NCI-H2171 treated with DMSO at 0.1 percent for 48 hours (cell line): ENCODE data around the gene MRC1.
A peak's percentile ranks its signal among the peaks of the same experiment; 100 is the strongest.

Source experiments
- DNase-seq: peaks from one replicate; lab custom pipeline; 2025; lab: John Stamatoyannopoulos, UW

Gene MRC1

DNA sequence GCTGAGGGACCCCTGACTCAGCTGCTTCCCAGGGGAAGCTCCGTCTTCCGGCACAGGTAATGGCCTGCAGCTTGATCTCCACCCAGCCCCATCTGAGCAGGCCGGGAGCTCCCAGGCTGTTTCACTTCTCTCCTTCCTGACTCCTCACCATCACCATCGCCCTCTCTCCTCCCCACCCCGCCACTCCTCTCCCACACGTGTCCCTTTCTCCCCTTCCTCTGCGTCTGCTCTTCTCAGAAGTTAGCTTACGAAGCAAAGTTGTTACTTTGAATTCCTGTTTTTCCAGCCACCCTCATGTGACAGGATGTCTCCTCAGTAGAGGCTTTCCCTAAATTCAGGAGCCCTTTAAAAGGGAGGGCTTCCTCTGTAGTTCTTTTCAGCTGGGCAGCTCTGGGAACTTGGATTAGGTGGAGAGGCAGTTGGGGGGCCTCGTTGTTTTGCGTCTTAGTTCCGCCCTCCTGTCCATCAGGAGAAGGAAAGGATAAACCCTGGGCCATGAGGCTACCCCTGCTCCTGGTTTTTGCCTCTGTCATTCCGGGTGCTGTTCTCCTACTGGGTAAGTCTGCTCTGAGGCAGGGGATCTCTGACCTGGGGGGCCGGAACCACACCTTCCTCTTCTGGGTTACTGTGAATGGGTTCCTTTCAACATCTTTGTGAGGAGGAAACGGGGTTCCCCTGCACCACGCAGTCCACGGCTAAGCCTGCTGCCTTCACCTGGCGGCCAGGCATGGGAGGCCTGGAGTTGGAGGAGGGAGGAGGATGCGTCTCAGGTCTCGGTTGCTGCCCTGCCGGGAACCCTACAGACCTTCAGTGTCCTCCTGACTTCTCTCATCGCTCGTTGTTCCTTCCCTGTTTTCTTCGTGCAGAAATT, at the start of gene MRC1:
Gene MRC1, plus strand, starts transcription at position 378 of the 871 bp plus-strand sequence. Its CDS starts 118 bp downstream, at position 496.
- DNase-seq: no peak

DNA sequence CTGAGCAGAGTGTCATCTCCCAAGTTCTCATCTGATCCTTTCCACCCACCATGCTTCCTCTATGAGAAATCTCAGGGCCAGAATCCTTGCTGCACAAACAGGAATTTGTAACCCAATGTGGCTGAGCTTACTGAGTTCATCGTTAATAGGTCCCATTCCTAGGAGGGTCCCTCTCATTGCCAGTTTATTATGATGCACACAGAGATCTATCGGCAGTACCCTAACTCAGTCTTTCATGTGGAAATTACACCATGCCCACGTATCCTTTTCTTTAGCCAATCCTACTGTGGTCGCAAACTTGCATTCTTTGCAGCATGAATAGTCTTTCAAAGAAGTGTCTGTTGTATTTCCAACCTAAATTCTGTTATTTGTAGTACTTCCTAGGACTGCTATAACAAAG, 45.0 kb upstream of the MRC1 start:
- DNase-seq: no peak

DNA sequence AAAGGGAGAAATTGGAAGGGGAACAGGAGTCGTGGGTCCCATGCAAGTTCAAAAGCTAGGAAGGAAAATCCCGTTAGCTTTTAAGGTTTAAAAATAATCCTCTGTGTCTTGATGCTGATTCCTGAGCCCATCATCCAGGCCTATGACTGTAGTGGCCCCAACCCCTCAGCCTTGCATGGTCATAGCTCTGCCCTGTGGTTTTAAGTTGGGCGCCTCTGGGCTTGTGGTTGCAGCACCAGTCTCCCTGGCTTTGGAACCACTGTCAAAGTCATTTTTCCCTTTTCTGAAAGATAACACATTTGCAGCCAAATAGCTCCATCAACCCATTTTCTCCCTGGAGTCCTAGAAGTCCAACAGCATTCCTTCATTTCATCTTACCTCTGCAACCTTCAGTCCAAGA, 43.5 kb upstream of the MRC1 start:
- no peak for DNase-seq

DNA sequence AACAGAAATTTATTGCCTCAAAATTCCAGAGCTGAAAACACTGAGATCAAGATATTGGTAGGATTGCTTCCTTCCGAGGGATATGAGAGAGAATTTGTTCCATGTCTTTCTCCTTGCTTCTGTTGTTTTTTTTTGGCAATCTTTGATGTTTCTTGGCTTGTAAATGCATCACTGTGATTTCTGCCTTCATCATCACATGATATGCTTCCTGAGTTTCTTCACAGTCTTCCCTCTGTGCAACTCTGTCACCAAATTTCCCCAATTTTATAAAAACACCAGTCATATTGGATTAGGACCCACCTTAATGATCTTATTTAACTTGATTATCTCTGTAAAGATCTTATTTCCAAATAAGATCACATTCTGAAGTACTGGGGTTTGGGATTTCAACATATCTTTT, 42.4 kb upstream of the MRC1 start:
- no peak for DNase-seq

DNA sequence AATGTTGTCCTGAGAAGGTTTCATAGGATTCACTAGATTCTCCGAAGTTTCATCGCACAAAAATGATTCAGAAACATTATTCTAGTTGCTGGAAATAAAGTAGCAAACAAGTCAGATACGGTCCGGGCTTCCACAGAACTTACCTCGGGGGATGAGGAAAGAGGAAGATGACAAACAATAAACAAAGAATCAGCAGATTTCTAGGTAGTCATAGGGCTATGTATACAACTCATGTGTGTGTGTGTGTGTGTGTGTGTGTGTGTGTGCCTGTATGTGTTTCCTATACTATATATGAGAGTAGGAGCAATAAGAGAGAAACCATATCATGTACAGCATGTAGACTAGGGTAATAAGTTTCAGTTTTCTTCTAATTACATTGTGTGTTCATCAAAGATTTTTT, 40.7 kb upstream of the MRC1 start:
- DNase-seq: no peak

DNA sequence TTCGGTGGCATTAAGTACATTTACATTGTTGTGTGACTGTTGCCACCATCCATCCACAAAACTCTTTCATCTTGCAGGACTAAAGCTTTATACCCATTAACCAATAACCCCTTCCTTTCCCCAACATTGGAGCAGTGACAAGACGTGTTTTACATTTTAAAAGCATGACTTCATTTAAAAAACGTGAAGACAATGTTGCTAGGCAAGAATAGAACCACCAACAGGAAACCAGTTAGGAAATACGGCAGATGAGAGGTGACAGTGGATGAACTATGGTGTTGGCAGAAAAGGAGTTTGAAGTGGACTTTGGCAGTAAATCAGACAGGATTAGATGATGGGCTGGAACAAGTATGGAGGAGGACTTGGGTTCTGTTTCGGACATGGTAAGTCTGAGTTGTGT, 40.2 kb upstream of the MRC1 start:
- DNase-seq: no peak

DNA sequence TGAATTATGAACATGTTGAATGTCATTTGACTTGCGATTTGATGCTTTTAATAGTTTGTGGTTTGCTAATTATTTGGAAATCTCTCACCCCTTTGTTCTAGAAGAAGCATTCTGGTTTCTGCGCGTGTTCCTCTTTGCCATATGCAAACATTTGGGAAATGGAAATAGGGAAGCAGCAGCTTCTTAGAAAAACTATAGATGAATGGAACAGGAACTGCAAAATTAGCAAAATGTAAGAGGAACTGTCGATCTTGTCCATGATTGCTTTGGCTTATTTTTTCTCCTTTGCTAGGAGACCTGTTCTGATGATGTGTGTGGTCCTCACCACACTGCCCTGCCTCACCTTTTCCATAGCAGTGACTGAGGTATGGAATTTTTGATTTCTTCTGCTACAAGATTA, 38.1 kb upstream of the MRC1 start:
- no peak for DNase-seq

DNA sequence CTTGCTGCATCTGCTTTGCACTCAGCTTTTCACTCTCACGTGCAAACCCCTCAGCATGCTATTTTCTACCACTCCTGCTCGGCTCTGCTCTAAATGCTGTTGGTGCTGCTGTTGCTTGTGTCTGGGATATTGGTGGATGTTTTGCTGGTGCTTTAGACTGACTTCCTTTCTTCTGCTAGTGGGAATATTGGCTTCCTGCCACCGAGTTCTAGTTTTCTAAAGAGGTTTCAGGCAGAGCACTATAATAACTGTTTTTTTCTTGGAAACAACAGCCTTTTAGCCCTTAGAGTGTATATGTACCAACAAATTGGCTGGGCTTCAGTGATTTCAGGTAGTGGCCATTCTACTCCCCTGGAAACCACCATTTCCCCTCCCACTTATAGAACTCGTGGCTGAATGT, 29.4 kb upstream of the MRC1 start:
- DNase-seq: no peak

DNA sequence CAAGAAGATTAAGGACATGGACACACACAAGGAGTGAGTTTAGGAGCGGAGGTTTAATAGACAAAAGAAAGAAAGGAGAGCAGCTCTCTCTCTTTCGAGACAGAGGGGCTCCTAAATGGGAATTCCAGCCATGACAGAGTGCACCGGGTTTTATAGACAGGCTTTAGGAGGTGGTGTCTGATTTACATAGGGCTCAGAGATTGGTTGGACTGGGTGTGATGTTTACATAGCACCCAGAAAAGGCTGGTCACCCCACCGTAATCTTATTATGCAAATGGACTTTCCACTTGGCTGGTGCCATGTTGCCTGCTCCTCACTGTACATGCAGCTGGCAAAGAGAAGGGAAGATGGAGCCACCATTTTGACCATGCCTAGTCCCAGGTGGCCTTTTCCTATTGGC, 28.4 kb upstream of the MRC1 start:
- DNase-seq: peak; percentile 32

DNA sequence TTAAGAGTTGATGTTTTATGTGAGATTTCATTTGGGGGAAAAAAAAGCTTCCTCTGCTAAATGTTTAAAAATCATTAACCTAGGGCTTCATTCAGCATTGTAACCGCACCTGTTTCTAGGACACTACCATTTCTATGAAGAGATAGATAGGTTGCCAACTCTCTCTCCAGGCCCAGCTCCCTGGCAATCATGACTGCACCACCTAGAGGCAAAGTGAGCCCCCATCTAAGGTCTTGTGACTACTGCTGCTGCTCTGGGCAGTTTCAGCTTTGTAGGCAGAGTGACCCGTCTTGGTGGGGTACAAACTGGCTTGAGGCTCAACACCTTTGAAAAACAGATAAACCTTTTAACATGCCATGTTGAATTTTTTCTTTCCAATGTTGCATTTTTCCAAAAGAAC, 27.3 kb upstream of the MRC1 start:
- no peak for DNase-seq

DNA sequence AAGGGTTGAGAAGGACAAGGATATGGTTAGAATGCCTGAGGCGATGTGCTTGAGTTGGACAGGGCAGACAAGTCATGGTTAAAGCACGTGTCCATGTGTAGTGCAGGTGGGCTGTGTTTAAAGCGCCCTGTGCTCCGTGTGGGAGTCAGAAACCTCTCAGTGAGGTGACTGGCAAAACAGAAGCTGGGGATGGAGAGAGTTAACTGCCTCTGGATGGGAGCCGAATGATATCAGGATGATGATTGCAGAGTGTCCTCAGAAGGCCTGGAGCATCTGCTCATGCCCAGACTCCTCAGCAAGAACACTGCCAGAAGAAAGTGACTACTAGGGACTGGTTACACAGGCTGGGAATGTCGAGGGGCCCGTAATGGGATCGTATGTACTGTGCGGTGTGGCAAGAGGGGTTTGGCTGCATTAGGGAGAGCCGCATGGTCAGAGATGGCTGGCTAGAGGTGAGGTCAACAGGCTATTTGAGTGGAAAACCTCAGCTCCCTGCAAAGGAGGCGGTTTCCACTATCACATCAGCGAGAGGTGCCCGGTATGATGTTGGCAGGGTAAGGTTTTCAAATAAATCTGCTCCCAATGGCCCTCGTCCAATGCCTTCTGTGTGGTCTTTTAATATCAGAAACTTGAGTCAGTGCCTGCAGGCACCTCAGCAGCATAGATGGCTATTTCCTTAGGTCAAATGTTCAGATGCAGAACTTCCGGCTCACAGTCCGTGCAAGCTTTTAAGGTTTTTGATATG, 26.1 kb upstream of the MRC1 start:
- no peak for DNase-seq

DNA sequence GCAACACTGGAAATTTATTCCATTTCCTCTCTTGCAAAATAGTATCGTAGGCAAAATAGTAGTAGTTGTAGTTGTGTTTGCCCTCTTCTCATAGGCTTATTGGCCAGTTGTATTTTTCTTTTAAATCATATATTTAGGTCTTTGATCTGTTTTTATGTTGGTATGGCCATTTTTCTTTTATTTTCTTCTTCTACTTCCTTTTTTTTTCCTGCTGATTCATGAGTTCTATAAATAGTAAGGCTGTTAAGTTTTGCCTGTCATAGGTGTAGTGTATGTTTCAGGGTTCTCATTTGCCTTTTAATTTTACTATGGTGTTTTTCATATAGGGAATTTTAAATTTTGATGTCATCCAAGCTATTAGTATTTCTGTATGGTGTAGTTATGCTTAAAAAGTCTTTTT, 25.4 kb upstream of the MRC1 start:
- DNase-seq: no peak

DNA sequence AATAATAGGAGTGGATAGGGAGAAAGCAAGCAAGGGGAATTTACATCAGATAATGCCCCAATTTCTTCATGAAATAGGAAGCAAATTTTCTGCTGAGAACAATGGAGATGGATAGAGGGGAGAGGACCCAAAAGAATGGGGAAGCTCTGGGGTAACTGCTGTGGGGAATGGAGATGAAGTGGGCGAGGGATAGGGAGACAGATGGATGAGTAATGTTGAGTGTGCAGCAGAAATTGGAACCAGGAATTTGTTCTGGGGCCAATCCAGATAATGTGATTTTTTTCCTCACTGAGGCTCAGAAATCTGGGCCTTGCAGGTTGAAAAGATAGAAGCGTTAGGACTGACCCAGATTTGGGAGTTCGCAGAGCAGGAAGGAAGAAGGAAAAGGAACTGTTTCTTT, 24.5 kb upstream of the MRC1 start:
- DNase-seq: no peak

DNA sequence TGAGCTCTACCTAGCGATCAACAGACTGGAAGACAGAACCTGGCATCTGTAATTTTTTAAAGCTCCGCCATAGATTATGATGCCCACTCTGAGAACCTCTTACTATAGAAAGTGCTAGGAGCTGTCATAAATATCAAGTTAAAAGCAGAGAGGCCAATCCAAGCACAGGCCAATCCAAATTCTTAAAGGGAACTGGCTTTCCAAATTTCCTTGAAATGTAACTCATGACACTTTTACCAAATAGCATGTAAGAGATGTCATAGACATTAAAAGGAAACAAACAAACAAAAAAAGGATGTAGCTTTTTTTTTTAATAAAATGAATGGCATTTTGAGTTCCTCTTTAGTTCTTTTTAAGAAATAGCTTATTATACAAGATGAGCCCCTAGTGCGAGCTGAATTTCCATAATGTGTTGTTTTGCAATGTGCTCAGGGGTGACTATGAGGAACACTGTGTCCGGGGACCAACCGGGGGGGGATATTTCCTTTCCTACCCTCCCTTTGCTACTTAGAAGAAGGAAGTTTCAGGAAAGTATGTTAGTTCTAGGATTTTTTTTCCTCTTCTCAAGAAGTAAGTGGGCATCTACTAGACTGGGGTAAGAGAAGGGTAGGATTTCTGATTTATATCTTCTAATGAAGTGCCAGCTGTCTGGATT, 23.7 kb upstream of the MRC1 start:
- DNase-seq: no peak

DNA sequence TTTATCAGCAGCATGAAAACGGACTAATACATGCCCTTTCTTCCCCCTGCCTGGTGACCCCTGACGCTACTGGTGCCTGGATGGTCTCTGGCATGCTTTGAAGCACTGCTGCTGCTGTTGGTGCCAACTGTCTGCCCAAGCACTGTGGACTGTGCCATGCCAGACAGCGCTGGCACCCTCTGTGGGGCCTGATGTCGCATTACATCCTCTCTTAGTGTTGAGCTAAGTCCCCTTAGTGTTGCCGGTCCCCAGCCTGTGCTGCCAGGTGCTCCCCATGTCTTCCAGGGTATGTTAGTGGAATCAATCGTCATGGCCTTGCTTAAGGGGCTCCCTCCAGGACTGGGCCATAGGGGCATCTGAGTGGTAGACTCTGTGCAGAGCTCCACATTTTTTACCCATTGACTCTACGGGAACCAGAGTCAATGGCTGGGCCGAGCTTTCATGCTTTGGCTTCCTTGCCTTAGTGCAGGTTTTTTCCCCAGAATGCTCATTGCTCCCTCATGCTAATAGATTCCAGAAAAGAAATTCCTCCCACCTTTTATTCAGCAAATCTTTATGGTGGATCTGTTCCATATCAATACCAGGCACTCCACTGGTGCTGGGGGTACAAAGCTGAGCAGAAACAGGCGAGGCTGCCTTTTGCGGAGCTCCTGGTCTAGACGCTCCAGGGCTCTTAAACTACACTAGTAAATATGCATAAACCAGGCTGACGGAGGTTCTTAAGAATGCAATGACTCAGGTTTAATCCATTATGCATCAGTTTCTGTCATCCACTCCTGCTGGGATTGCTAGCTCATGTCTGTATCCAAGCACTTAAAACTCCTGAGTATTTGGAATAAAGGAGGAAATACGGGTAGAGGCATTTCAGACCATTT, 21.8 kb upstream of the MRC1 start:
- DNase-seq: no peak

DNA sequence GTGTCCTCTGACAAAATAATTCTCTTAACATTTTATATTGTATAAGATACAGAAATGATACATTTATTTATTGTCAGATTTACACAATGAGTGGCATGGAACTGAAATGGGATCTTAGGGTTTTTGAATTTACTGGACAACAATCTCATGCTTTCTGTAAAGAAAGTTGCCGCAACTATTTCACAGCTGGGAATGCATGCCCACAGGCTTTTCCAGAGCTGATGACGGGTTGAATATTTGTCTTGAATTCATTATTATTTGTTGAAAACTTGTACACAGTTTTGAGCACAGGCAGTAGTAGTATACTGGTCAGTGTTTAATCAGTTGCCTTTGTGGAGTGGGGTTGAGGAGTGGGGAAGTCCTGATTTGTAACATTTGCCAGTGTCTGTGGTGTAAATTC, 20.5 kb upstream of the MRC1 start:
- no peak for DNase-seq

DNA sequence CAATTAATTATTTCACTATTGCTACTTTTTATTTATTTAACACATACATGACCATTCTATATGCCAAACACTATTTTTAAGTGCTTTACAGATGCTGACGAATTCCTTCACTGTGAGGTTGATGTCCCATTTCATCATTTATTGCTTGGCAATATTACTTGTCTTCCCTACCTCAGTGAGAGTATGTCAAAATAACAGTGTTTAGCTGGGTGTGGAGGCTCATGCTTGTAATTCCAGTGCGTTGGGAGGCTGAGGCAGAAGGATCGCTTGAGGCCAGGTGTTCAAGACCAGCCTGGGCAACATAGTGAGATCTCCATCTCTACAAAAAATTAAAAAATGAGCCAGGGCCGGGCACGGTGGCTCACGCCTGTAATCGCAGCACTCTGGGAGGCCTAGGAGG, 19.8 kb upstream of the MRC1 start:
- no peak for DNase-seq

DNA sequence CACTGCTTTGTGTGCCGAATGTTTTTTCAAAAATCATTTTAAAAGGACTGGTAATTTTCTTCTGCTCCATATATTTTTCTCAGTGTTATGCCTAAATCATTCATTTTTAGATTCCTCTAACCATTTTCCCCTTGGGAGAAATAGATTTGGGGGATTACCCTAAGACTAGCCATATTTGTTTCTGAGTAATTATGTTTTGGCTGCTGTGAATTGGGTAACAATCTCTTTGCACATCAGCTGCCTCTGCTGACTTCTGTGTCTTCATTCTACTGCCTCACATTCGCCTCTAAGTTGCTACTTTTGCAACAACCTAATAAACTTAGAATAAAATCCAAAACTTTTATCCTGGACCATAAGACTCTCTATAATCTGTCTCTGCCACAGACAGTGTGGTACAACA, 18.5 kb upstream of the MRC1 start:
- DNase-seq: no peak

DNA sequence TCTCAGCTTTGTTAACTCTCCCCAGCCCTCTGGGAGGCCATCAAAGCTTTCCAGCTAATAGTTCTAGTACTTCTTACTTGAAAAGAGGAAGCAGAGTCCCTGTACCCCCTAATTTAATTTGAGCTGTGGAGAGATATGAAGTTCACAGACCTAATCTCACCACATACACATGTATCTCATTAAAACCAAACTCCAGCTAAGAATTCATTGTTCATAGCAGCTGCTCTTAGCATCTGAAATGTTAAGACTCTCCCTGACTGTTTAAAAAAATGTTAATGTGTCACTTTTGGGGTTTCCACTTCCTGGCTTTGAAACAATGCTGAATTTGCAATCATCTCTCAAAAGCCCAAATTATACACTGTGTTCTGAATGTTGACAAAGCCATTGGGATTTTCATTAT, 16.2 kb upstream of the MRC1 start:
- no peak for DNase-seq

DNA sequence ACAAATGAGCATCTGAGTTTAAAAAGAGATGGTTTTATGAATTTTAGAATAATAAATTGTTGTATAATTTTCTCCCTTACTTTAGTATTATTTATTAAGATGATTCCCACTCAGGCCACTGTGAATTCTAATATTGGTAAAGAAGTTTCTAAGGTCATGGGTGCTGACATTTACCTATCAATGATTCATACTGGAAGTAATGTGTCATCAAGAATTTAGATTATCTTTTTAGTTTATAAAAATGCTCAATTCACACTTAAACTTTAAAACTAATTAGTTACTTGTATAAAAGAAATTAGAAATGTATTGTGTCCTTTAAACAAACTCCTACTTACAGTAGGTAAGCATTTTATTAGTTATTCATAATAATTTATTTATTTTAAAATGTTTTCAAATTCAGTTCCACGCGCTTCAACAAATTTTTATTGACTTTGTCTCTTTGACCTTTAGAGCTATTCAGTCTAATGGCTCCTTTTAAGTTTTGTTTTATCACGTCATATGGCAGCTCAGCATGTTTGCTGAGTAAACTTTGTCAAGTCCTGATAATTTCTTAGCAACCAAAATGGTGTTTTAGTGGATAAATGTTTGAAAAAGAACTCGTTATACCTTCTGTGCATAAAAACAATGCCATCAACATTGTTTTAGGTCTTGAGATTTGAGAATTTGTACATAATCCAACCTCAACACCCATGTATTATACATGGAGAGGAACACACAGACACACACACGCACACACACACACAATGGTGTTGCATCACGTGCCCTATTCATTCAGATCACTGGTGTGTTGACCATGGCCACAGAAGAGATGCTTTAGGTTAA, 15.1 kb upstream of the MRC1 start:
- no peak for DNase-seq

DNA sequence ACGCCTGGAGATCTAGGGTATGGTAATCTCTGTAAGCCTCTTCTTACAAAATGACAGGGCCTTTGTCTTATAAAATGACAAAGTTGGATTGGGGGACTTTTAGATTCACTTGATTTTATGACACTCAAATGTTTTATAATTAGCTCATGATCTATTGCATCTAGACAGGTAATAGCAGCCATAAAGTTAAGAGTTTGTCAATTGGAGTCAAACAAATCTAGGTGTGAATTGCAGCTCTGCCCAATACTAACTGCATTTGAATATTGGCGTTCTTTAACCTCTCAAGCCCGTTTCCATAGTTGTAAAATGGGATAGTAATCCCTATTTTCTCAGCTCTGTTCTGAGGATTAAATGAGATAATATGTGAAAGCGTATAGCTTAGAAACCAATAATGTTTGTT, 14.1 kb upstream of the MRC1 start:
- DNase-seq: no peak
